Gastrocnemius medialis (tissue), 4 donors: ENCODE data around the gene MAGI1. TPM values are rescaled to one million over a fixed set of nuclear protein-coding genes. Genes with fewer than 3 reads are reported as not detected.

Experiments
- ATAC-seq, 2 donors: fragments of 150-250 bp; one replicate each; pipeline ENCODE4 v1.9.1; 2016
- DNase-seq, 2 donors: peaks; one replicate each; pipeline ENCODE4 v3.0.0-alpha.2; 2019
- H3K27ac ChIP-seq, 4 donors: fragments of 200-600 bp; sonication (generic); 1 replicate in 1 of 4; 2 replicates in 3 of 4; pipeline ENCODE4 v1.5.1; 2016 to 2018; ENCODE audit warnings: mild to moderate bottlenecking in 2 of 4, moderate library complexity in 1 of 4
- H3K27me3 ChIP-seq, 3 donors: fragments of 200-600 bp; sonication (generic) in 2 of 3; 1 replicate in 1 of 3; 2 replicates in 2 of 3; pipeline versions ENCODE4 v1.5.1 to v1.6.0; 2016 to 2019; ENCODE audit warnings: mild to moderate bottlenecking in 1 of 3, moderate library complexity in 1 of 3
- H3K36me3 ChIP-seq, 2 donors: fragments of 200-600 bp; sonication (generic) in 1 of 2; one replicate each; pipeline ENCODE4 v1.5.1; 2017 to 2018
- H3K4me1 ChIP-seq, 2 donors: fragments of 200-600 bp; sonication (generic) in 1 of 2; one replicate each; pipeline ENCODE4 v1.5.1; 2016 to 2017; ENCODE audit warnings: mild to moderate bottlenecking in 2 of 2
- H3K4me3 ChIP-seq, 4 donors: fragments of 200-600 bp; sonication (generic) in 3 of 4; 1 replicate in 1 of 4; 2 replicates in 3 of 4; pipeline ENCODE4 v1.5.1; 2016 to 2019; ENCODE audit warnings: mild to moderate bottlenecking in 2 of 4
- H3K9me3 ChIP-seq, 3 donors: fragments of 200-600 bp; sonication (generic) in 2 of 3; 1 replicate in 1 of 3; 2 replicates in 2 of 3; pipeline ENCODE4 v1.5.1; 2016 to 2019
- POLR2A ChIP-seq, 2 donors: fragments of 450-650 bp; IDR thresholded peaks; one replicate each; pipeline ENCODE4 v1.6.1; 2017; ENCODE audit warnings: antibody characterized with exemption in 2 of 2, mild to moderate bottlenecking in 2 of 2, moderate library complexity in 2 of 2
- in situ Hi-C, 4 donors: fragments of 200-750 bp; cut with MboI; loops; one replicate each; pipeline versions ENCODE4 v1.15.0 to v1.8.0; 2017; ENCODE audit warnings: low sequenced_read_pairs in 4 of 4
- intact Hi-C: fragments of 100-400 bp; cut with DNase I; formaldehyde crosslinking; loops from one replicate; pipeline ENCODE4 v1.15.1; 2023; ENCODE audit warnings: low total_unique reads
- total RNA-seq, 4 donors: library from RNA; depleted of rRNA; stranded (reverse); fragments of >200 nt; gene quantifications; one replicate each; pipeline versions ENCODE4 v1.1.0 to v1.2.3, GENCODE V29; 2016
- TF ChIP-seq, protein P1 (sequence below), 5 experiments: fragments of 450-650 bp in 3 of 5; fragments of 200-600 bp in 2 of 5; sonication (generic) in 2 of 5; IDR thresholded peaks in 4 of 5; conservative IDR thresholded peaks in 1 of 5; 1 replicate in 4 of 5; 2 replicates in 1 of 5; pipeline ENCODE4 v1.5.1; 2016 to 2019; ENCODE audit warnings: antibody characterized with exemption in 5 of 5, mild to moderate bottlenecking in 3 of 5, moderate library complexity in 3 of 5

MAGI1 gene
- total RNA-seq, 4 donors from 2014 or later: 2.6 to 7.5 (median 3.9) TPM

DNA sequence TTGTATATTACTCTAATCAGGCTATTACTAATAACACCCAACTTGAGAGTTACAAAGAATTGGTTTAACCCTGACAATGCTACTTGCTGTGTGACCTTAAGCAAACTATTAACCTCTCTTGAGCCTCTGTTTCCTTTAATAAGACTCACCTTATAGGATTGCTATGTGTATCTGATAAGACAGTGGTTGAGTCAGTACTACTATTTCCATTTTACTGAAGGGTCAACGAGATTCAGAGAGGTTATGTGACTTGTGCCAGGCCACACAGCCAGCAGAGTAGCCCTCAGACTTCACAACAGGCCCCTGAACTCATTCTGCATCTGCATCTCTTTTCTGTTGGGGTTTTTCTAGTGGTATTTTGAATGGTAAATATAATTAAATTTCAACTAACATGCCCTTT lies 420.1 kb downstream of the MAGI1 start:
- in situ Hi-C loops (no loop called here), intact Hi-C loops (no loop called here)
- H3K36me3 ChIP-seq: no peaks in the 10 kb centered on the region
- ATAC-seq (no peak), DNase-seq (no peak)
- H3K9me3 ChIP-seq: no peaks in the 10 kb centered on the region
- no peak overlapping the region for H3K4me3 ChIP-seq
- peaks cover 8 to 35% of the 10 kb centered on the region in 2 donors for H3K4me1 ChIP-seq
- no peak for TF ChIP-seq POLR2A (IDR thresholded peaks at IDR 0.05)
- TF ChIP-seq, protein P1, sequence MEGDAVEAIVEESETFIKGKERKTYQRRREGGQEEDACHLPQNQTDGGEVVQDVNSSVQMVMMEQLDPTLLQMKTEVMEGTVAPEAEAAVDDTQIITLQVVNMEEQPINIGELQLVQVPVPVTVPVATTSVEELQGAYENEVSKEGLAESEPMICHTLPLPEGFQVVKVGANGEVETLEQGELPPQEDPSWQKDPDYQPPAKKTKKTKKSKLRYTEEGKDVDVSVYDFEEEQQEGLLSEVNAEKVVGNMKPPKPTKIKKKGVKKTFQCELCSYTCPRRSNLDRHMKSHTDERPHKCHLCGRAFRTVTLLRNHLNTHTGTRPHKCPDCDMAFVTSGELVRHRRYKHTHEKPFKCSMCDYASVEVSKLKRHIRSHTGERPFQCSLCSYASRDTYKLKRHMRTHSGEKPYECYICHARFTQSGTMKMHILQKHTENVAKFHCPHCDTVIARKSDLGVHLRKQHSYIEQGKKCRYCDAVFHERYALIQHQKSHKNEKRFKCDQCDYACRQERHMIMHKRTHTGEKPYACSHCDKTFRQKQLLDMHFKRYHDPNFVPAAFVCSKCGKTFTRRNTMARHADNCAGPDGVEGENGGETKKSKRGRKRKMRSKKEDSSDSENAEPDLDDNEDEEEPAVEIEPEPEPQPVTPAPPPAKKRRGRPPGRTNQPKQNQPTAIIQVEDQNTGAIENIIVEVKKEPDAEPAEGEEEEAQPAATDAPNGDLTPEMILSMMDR (IDR thresholded peaks at IDR 0.05 in 4 of 5, conservative IDR thresholded peaks at IDR 0.05 in 1 of 5): no peak
- H3K27ac ChIP-seq: no peak overlapping the region
- H3K27me3 ChIP-seq: no peaks in the 10 kb centered on the region

- TF ChIP-seq POLR2A (IDR thresholded peaks at IDR 0.05): no peak
- TF ChIP-seq, protein P1 (IDR thresholded peaks at IDR 0.05 in 4 of 5, conservative IDR thresholded peaks at IDR 0.05 in 1 of 5): no peak
- ATAC-seq (no peak), DNase-seq (no peak)
- Histone ChIP-seq H3K9me3 (no peaks in the 10 kb centered on the region), H3K27me3 (no peaks in the 10 kb centered on the region), H3K27ac (no peak overlapping the region), H3K36me3 (no peaks in the 10 kb centered on the region), H3K4me3 (no peak overlapping the region), H3K4me1 (peaks cover 8 to 27% of the 10 kb centered on the region in 2 donors)
- in situ Hi-C loops (no loop called here), intact Hi-C loops (no loop called here)
Measured at GRCh38 chr3:65617787-65618186, 420.9 kb downstream of the MAGI1 start.

DNA sequence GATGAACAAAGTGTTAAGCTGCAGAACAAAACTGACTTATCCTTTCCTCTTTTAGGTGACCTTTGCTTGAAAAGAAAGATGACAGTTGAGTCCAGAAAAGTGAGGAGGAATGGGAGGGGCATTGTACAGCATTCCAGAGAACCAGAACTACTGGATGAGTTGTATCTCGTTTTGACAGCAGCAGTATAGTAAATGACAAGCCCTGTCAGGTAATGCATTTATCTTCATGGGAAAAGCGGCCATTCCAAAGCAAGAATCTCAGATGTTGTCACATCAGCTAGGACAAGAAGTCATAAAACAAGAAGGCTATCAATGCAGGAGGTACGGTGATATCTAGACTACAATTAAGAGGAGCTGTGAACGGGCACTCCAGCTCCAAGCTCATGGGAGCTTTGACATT lies 421.5 kb downstream of the MAGI1 start:
- DNase-seq (no peak), ATAC-seq (no peak)
- intact Hi-C loops: no loop called here
- Histone ChIP-seq H3K27ac (no peak overlapping the region), H3K9me3 (no peaks in the 10 kb centered on the region), H3K4me1 (peaks cover 8 to 26% of the 10 kb centered on the region in 2 donors), H3K27me3 (no peaks in the 10 kb centered on the region), H3K4me3 (no peak overlapping the region), H3K36me3 (no peaks in the 10 kb centered on the region)
- TF ChIP-seq POLR2A (IDR thresholded peaks at IDR 0.05): no peak
- TF ChIP-seq, protein P1 (IDR thresholded peaks at IDR 0.05 in 4 of 5, conservative IDR thresholded peaks at IDR 0.05 in 1 of 5): no peak
- in situ Hi-C loops: no loop called here

DNA sequence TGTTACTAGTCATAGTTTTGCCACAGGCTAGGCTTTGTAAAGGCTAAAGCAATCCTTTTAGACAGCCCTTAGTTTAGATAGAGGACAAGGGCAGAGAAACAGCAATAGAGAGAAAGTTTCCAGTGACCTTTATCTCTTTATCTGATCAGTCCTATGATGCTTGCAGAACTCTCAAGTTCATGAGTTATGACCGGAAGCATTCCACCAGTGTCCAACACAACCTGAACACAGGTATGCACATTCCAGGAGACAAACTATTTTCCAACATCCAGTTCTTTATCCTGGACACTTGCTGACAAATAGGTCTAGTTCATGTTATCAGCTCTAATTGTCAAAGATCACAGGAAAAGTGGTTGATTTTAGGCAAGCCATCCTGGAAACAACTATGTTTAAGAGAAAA lies 422.2 kb downstream of the MAGI1 start:
- no peak overlapping the region for H3K27ac ChIP-seq
- no peaks in the 10 kb centered on the region for H3K27me3 ChIP-seq
- TF ChIP-seq, protein P1 (IDR thresholded peaks at IDR 0.05 in 4 of 5, conservative IDR thresholded peaks at IDR 0.05 in 1 of 5): no peak
- TF ChIP-seq POLR2A (IDR thresholded peaks at IDR 0.05): no peak
- DNase-seq (no peak), ATAC-seq (no peak)
- no peaks in the 10 kb centered on the region for H3K36me3 ChIP-seq
- in situ Hi-C loops: no loop called here
- intact Hi-C loops: no loop called here
- no peak overlapping the region for H3K4me3 ChIP-seq
- peaks cover 8 to 26% of the 10 kb centered on the region in 2 donors for H3K4me1 ChIP-seq
- H3K9me3 ChIP-seq: no peaks in the 10 kb centered on the region

- H3K27ac ChIP-seq: no peak overlapping the region
- H3K27me3 ChIP-seq: no peaks in the 10 kb centered on the region
- intact Hi-C loops (no loop called here), in situ Hi-C loops (no loop called here)
- H3K4me3 ChIP-seq: no peak overlapping the region
- no peaks in the 10 kb centered on the region for H3K9me3 ChIP-seq
- H3K36me3 ChIP-seq: no peaks in the 10 kb centered on the region
- no peak for DNase-seq
- no peak for ATAC-seq
- TF ChIP-seq POLR2A (IDR thresholded peaks at IDR 0.05): no peak
- TF ChIP-seq, protein P1 (IDR thresholded peaks at IDR 0.05 in 4 of 5, conservative IDR thresholded peaks at IDR 0.05 in 1 of 5): no peak
- H3K4me1 ChIP-seq: peaks cover 8 to 26% of the 10 kb centered on the region in 2 donors
Measured at GRCh38 chr3:65615329-65615728, 423.4 kb downstream of the MAGI1 start.
